GM11168 (cell line): Measurements from ENCODE around the gene PBOV1.

Source experiments
- in situ Hi-C: fragments of 300-500 bp; cut with MboI; formaldehyde crosslinking; loops from one replicate; pipeline ENCODE4 v1.12.0; 2022; ENCODE audit warnings: low sequenced_read_pairs; ENCODE audit not compliant: unreplicated experiment

Gene PBOV1

GRCh38 chr6:138218449-138218848 lies at the start of gene PBOV1:
PBOV1 (minus strand) TSS chr6:138218491; CDS start chr6:138218395, 96 bp downstream.
- in situ Hi-C loops, result no loop called here

- in situ Hi-C loops, result no loop called here
Observed at GRCh38 chr6:138266095-138266494, 47.8 kb upstream of the PBOV1 start.

GRCh38 chr6:138264372-138264880 lies 46.1 kb upstream of the PBOV1 start:
- in situ Hi-C loops, result no loop called here

- in situ Hi-C loops, result no loop called here
Observed at GRCh38 chr6:138263963-138264362, 45.7 kb upstream of the PBOV1 start.

- in situ Hi-C loops, result no loop called here
Observed at GRCh38 chr6:138261116-138261780, 43.0 kb upstream of the PBOV1 start.

GRCh38 chr6:138258991-138259390 lies 40.7 kb upstream of the PBOV1 start:
- in situ Hi-C loops, result no loop called here

- in situ Hi-C loops, result no loop called here
Observed at GRCh38 chr6:138258197-138258596, 39.9 kb upstream of the PBOV1 start.

GRCh38 chr6:138257638-138258040 lies 39.3 kb upstream of the PBOV1 start:
- in situ Hi-C loops, result no loop called here

GRCh38 chr6:138255443-138255842 lies 37.2 kb upstream of the PBOV1 start:
- in situ Hi-C loops, result no loop called here

- in situ Hi-C loops, result no loop called here
Observed at GRCh38 chr6:138253731-138254130, 35.4 kb upstream of the PBOV1 start.

- in situ Hi-C loops, result no loop called here
Observed at GRCh38 chr6:138250513-138251247, 32.4 kb upstream of the PBOV1 start.

GRCh38 chr6:138250053-138250452 lies 31.8 kb upstream of the PBOV1 start:
- in situ Hi-C loops, result no loop called here

GRCh38 chr6:138248878-138249277 lies 30.6 kb upstream of the PBOV1 start:
- in situ Hi-C loops, result no loop called here

GRCh38 chr6:138248011-138248410 lies 29.7 kb upstream of the PBOV1 start:
- in situ Hi-C loops, result no loop called here

GRCh38 chr6:138246650-138247440 lies 28.6 kb upstream of the PBOV1 start:
- in situ Hi-C loops, result no loop called here

GRCh38 chr6:138245751-138246150 lies 27.5 kb upstream of the PBOV1 start:
- in situ Hi-C loops, result no loop called here

GRCh38 chr6:138242987-138243592 lies 24.8 kb upstream of the PBOV1 start:
- in situ Hi-C loops, result no loop called here

- in situ Hi-C loops, result no loop called here
Observed at GRCh38 chr6:138241934-138242333, 23.6 kb upstream of the PBOV1 start.

GRCh38 chr6:138241381-138241780 lies 23.1 kb upstream of the PBOV1 start:
- in situ Hi-C loops, result no loop called here

- in situ Hi-C loops, result no loop called here
Observed at GRCh38 chr6:138240476-138241245, 22.4 kb upstream of the PBOV1 start.
